Lower lobe of right lung (tissue), 2 donors: Measurements from ENCODE around the gene CFAP100. TPM values are rescaled to one million over a fixed set of nuclear protein-coding genes. Genes with fewer than 3 reads are reported as not detected.

Experiments
- ATAC-seq, 2 donors: fragments of 200-7000 bp; cut with Tn5 transposase; one replicate each; pipeline ENCODE4 v1.9.1; 2020 to 2022; ENCODE audit warnings: mild to moderate bottlenecking in 2 of 2, moderate library complexity in 2 of 2
- DNase-seq: peaks from one replicate; pipeline ENCODE4 v3.0.0-alpha.2; 2020
- H3K27ac ChIP-seq: fragments of 200-600 bp; one replicate; pipeline ENCODE4 v1.8.0; 2022
- H3K27me3 ChIP-seq: fragments of 200-600 bp; one replicate; pipeline ENCODE4 v1.8.0; 2022; ENCODE audit warnings: low read depth
- H3K36me3 ChIP-seq: fragments of 200-600 bp; one replicate; pipeline ENCODE4 v1.8.0; 2022; ENCODE audit warnings: mild to moderate bottlenecking
- H3K4me1 ChIP-seq: fragments of 200-600 bp; one replicate; pipeline ENCODE4 v1.8.0; 2022
- H3K4me3 ChIP-seq: fragments of 200-600 bp; one replicate; pipeline ENCODE4 v1.8.0; 2022; ENCODE audit warnings: mild to moderate bottlenecking
- H3K9me3 ChIP-seq: fragments of 200-600 bp; one replicate; pipeline ENCODE4 v1.8.0; 2022
- CTCF ChIP-seq: fragments of 200-600 bp; IDR thresholded peaks from one replicate; pipeline ENCODE4 v1.8.0; 2022; ENCODE audit warnings: antibody characterized with exemption, mild to moderate bottlenecking
- intact Hi-C: fragments of 100-400 bp; cut with DNase I; formaldehyde crosslinking; loops from one replicate; pipeline ENCODE4 v1.11.0; 2022
- total RNA-seq: library from RNA; stranded (reverse); fragmentation: NEBNext Ultra II Directional; extraction: Animal tissue kit (Norgen Biotek cat#: 25700); gene quantifications from one replicate; pipeline ENCODE4 v1.2.1, GENCODE V29; 2021
- donor health status: DM: no; HTN: yes; CAD: no; lungs with severe emphysema.

The CFAP100 gene
- total RNA-seq, 1 donor from 2014 or later, result 21.5 TPM

- DNase-seq (no peak), ATAC-seq (no peak)
- H3K9me3 ChIP-seq, result no peaks in the 10 kb centered on the region
- intact Hi-C loops, result no loop called here
- no peak overlapping the region for H3K27ac ChIP-seq
- H3K4me1 ChIP-seq, result no peaks in the 10 kb centered on the region
- H3K4me3 ChIP-seq, result no peak overlapping the region
- H3K27me3 ChIP-seq, result no peaks in the 10 kb centered on the region
- no peaks in the 10 kb centered on the region for H3K36me3 ChIP-seq
- TF ChIP-seq CTCF, result no peak
Measured at GRCh38 chr3:126381966-126382365, 12.7 kb upstream of the CFAP100 start.

GRCh38 chr3:126389112-126389793, 5.5 kb upstream of the CFAP100 start:
- Histone ChIP-seq H3K9me3 (no peaks in the 10 kb centered on the region), H3K4me3 (peak overlapping the region; percentile 56), H3K27me3 (peaks cover 7% of the 10 kb centered on the region), H3K36me3 (no peaks in the 10 kb centered on the region), H3K27ac (peak overlapping the region; percentile 87), H3K4me1 (peaks cover 13% of the 10 kb centered on the region)
- DNase-seq, result peak; percentile 97
- intact Hi-C loops, result no loop called here
- peak; percentile 97 to 98 for ATAC-seq
- TF ChIP-seq CTCF, result peak; percentile 94

GRCh38 chr3:126389794-126390146, 4.9 kb upstream of the CFAP100 start:
- ATAC-seq (no peak), DNase-seq (no peak)
- Histone ChIP-seq H3K4me3 (peak overlapping the region; percentile 56), H3K27me3 (peaks cover 12% of the 10 kb centered on the region), H3K4me1 (peaks cover 18% of the 10 kb centered on the region), H3K9me3 (no peaks in the 10 kb centered on the region), H3K27ac (peak overlapping the region; percentile 87), H3K36me3 (no peaks in the 10 kb centered on the region)
- no peak for TF ChIP-seq CTCF
- intact Hi-C loops, result loop anchor here (10.0 kb wide), 1 partner anchor 145 kb away; no protein-coding TSS in a partner anchor

GRCh38 chr3:126390201-126390600, 4.5 kb upstream of the CFAP100 start:
- no peak for DNase-seq
- no peak for TF ChIP-seq CTCF
- intact Hi-C loops, result loop anchor here (10.0 kb wide), 1 partner anchor 145 kb away; no protein-coding TSS in a partner anchor
- H3K4me1 ChIP-seq, result peaks cover 22% of the 10 kb centered on the region
- H3K9me3 ChIP-seq, result no peaks in the 10 kb centered on the region
- no peak overlapping the region for H3K27ac ChIP-seq
- no peaks in the 10 kb centered on the region for H3K36me3 ChIP-seq
- no peak for ATAC-seq
- peaks cover 17% of the 10 kb centered on the region for H3K27me3 ChIP-seq
- H3K4me3 ChIP-seq, result no peak overlapping the region

- Histone ChIP-seq H3K36me3 (no peaks in the 10 kb centered on the region), H3K4me1 (peaks cover 23% of the 10 kb centered on the region), H3K27me3 (peaks cover 21% of the 10 kb centered on the region), H3K9me3 (no peaks in the 10 kb centered on the region), H3K4me3 (no peak overlapping the region), H3K27ac (no peak overlapping the region)
- no peak for ATAC-seq
- intact Hi-C loops, result loop anchor here (10.0 kb wide), 1 partner anchor 146 kb away; no protein-coding TSS in a partner anchor
- DNase-seq, result no peak
- no peak for TF ChIP-seq CTCF
Measured at GRCh38 chr3:126390751-126391150, 4.0 kb upstream of the CFAP100 start.
